Upper lobe of right lung (tissue), 1 donor: ENCODE results near the gene PTPRK. TPM values are rescaled to one million over a fixed set of nuclear protein-coding genes. Genes with fewer than 3 reads are reported as not detected.
A peak's percentile ranks its signal among the peaks of the same experiment; 100 is the strongest.

Source experiments
- ATAC-seq: fragments of 200-7000 bp; cut with Tn5 transposase; one replicate; pipeline ENCODE4 v1.9.1; 2020; ENCODE audit warnings: mild to moderate bottlenecking, moderate library complexity
- DNase-seq: peaks from one replicate; pipeline ENCODE4 v3.0.0-alpha.2; 2020
- H3K27ac ChIP-seq: fragments of 200-600 bp; one replicate; pipeline ENCODE4 v1.8.0; 2022
- H3K27me3 ChIP-seq: fragments of 200-600 bp; one replicate; pipeline ENCODE4 v1.8.0; 2022; ENCODE audit warnings: mild to moderate bottlenecking
- H3K36me3 ChIP-seq: fragments of 200-600 bp; one replicate; pipeline ENCODE4 v1.8.0; 2022
- H3K4me1 ChIP-seq: fragments of 200-600 bp; one replicate; pipeline ENCODE4 v1.8.0; 2022
- H3K4me3 ChIP-seq: fragments of 200-600 bp; one replicate; pipeline ENCODE4 v1.8.0; 2022; ENCODE audit warnings: mild to moderate bottlenecking
- H3K9me3 ChIP-seq: fragments of 200-600 bp; one replicate; pipeline ENCODE4 v1.8.0; 2022
- intact Hi-C: fragments of 100-400 bp; cut with DNase I; formaldehyde crosslinking; loops from one replicate; pipeline ENCODE4 v1.11.0; 2022
- total RNA-seq: library from RNA; stranded (reverse); fragmentation: NEBNext Ultra II Directional; extraction: Animal tissue kit (Norgen Biotek cat#: 25700); gene quantifications from one replicate; pipeline ENCODE4 v1.2.1, GENCODE V29; 2021
- TF ChIP-seq, protein P1 (sequence below): fragments of 200-600 bp; IDR thresholded peaks from one replicate; pipeline ENCODE4 v1.8.0; 2022; ENCODE audit warnings: antibody characterized with exemption
- donor health status: DM: no; HTN: yes; CAD: no; lungs with severe emphysema.

Gene PTPRK
- total RNA-seq, 1 donor from 2014 or later: 64.6 TPM

- Histone ChIP-seq H3K9me3 (no peaks in the 10 kb centered on the region), H3K27ac (no peak overlapping the region), H3K4me3 (no peak overlapping the region), H3K27me3 (no peaks in the 10 kb centered on the region), H3K4me1 (no peaks in the 10 kb centered on the region), H3K36me3 (no peaks in the 10 kb centered on the region)
- ATAC-seq (no peak), DNase-seq (no peak)
- intact Hi-C loops: no loop called here
- TF ChIP-seq, protein P1, sequence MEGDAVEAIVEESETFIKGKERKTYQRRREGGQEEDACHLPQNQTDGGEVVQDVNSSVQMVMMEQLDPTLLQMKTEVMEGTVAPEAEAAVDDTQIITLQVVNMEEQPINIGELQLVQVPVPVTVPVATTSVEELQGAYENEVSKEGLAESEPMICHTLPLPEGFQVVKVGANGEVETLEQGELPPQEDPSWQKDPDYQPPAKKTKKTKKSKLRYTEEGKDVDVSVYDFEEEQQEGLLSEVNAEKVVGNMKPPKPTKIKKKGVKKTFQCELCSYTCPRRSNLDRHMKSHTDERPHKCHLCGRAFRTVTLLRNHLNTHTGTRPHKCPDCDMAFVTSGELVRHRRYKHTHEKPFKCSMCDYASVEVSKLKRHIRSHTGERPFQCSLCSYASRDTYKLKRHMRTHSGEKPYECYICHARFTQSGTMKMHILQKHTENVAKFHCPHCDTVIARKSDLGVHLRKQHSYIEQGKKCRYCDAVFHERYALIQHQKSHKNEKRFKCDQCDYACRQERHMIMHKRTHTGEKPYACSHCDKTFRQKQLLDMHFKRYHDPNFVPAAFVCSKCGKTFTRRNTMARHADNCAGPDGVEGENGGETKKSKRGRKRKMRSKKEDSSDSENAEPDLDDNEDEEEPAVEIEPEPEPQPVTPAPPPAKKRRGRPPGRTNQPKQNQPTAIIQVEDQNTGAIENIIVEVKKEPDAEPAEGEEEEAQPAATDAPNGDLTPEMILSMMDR: no peak
Measured at GRCh38 chr6:128206610-128207426, 313.6 kb downstream of the PTPRK start.

DNA sequence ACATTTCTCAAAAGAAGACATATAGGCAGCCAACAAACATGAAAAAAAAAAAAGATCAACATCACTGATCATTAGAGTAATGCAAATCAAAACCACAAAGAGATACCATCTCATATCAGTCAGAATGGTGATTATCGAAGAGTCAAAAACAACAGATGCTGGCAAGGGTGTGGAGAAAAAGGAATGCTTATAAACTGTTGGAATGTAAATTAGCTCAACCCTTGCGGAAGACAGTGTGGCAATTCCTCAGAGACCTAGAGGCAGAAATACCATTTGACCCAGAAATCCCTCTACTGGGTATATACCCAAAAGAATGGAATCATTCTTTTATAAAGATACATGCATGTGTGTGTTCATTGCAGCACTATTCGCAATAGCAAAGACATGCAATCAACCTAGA, 315.8 kb downstream of the PTPRK start:
- TF ChIP-seq, protein P1: no peak
- intact Hi-C loops: no loop called here
- ATAC-seq (no peak), DNase-seq (no peak)
- H3K4me1 ChIP-seq: no peaks in the 10 kb centered on the region
- no peaks in the 10 kb centered on the region for H3K36me3 ChIP-seq
- no peak overlapping the region for H3K4me3 ChIP-seq
- H3K9me3 ChIP-seq: no peaks in the 10 kb centered on the region
- H3K27me3 ChIP-seq: no peaks in the 10 kb centered on the region
- no peak overlapping the region for H3K27ac ChIP-seq

- intact Hi-C loops: no loop called here
- Histone ChIP-seq H3K4me3 (no peak overlapping the region), H3K4me1 (no peaks in the 10 kb centered on the region), H3K9me3 (no peaks in the 10 kb centered on the region), H3K27me3 (no peaks in the 10 kb centered on the region), H3K27ac (no peak overlapping the region), H3K36me3 (no peaks in the 10 kb centered on the region)
- TF ChIP-seq, protein P1: no peak
- DNase-seq: no peak
- peak; percentile 76 for ATAC-seq
Measured at GRCh38 chr6:128202169-128202765, 318.1 kb downstream of the PTPRK start.

- no peak overlapping the region for H3K4me3 ChIP-seq
- DNase-seq (no peak), ATAC-seq (no peak)
- no peaks in the 10 kb centered on the region for H3K4me1 ChIP-seq
- no peak overlapping the region for H3K27ac ChIP-seq
- no peaks in the 10 kb centered on the region for H3K9me3 ChIP-seq
- TF ChIP-seq, protein P1: no peak
- intact Hi-C loops: no loop called here
- H3K27me3 ChIP-seq: no peaks in the 10 kb centered on the region
- H3K36me3 ChIP-seq: no peaks in the 10 kb centered on the region
Measured at GRCh38 chr6:128200789-128201188, 319.6 kb downstream of the PTPRK start.

GRCh38 chr6:128199461-128199860, 320.9 kb downstream of the PTPRK start:
- intact Hi-C loops: no loop called here
- Histone ChIP-seq H3K4me3 (no peak overlapping the region), H3K36me3 (no peaks in the 10 kb centered on the region), H3K27ac (no peak overlapping the region), H3K27me3 (no peaks in the 10 kb centered on the region), H3K4me1 (no peaks in the 10 kb centered on the region), H3K9me3 (no peaks in the 10 kb centered on the region)
- ATAC-seq (no peak), DNase-seq (no peak)
- TF ChIP-seq, protein P1: no peak
